Epithelial cell of proximal tubule (primary cell): ENCODE measurements around the gene RAD51B. TPM values are rescaled to one million over a fixed set of nuclear protein-coding genes. Genes with fewer than 3 reads are reported as not detected.

ENCODE experiments used
- DNase-seq: peaks from one replicate; pipeline ENCODE4 v3.0.0-alpha.2; 2011; ENCODE audit warnings: low read depth
- H3K4me3 ChIP-seq: 2 replicates; pipeline ENCODE4 v1.5.1; 2011; ENCODE audit warnings: low read depth, mild to moderate bottlenecking, low read length
- total RNA-seq: library from RNA; depleted of rRNA; stranded (reverse); fragments of >200 nt; gene quantifications from 2 replicates; pipeline ENCODE4 v1.2.3, GENCODE V29; 2015
- TF ChIP-seq, protein P1 (sequence below): conservative IDR thresholded peaks from 2 replicates; pipeline ENCODE4 v1.5.1; 2012; ENCODE audit warnings: low read depth, mild to moderate bottlenecking, low read length

The RAD51B gene
- total RNA-seq, 1 donor from 2014 or later = 6.3 TPM

DNA sequence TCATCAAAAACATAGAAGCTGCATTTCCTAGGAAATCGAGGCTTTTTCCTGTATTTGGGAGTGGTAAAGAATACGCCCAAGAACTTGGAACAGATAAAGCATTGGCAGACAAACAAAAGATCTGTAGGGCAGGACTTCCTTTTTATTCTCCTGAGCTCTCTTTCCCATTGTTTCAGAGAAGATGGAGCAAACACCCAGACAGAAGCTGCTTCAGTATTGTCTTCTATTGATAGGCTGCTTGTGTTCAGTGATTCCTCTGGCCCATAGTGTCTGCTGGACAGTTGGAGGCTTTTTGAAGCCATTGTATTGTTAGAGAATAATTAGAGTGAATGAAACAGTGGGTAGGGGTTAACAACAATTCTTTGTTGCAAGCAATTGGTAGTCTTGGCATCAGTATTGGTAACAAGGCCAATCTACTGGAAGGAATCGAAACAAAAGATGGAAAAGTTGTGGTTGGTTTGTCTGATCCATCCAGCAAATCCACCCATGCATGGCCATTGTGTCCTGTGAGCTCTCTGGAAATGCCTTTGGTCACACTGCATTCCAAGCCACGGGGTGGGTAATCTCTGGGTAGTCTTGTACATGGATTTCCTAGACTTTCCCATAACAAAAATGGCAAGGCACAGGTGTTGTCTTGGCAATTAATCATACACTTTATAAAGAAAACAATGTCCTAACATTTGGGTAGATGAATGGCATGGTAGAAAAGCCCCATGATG lies 424.8 kb downstream of the RAD51B start:
- TF ChIP-seq, protein P1, sequence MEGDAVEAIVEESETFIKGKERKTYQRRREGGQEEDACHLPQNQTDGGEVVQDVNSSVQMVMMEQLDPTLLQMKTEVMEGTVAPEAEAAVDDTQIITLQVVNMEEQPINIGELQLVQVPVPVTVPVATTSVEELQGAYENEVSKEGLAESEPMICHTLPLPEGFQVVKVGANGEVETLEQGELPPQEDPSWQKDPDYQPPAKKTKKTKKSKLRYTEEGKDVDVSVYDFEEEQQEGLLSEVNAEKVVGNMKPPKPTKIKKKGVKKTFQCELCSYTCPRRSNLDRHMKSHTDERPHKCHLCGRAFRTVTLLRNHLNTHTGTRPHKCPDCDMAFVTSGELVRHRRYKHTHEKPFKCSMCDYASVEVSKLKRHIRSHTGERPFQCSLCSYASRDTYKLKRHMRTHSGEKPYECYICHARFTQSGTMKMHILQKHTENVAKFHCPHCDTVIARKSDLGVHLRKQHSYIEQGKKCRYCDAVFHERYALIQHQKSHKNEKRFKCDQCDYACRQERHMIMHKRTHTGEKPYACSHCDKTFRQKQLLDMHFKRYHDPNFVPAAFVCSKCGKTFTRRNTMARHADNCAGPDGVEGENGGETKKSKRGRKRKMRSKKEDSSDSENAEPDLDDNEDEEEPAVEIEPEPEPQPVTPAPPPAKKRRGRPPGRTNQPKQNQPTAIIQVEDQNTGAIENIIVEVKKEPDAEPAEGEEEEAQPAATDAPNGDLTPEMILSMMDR = no peak
- H3K4me3 ChIP-seq = no peak overlapping the region
- DNase-seq = no peak

DNA sequence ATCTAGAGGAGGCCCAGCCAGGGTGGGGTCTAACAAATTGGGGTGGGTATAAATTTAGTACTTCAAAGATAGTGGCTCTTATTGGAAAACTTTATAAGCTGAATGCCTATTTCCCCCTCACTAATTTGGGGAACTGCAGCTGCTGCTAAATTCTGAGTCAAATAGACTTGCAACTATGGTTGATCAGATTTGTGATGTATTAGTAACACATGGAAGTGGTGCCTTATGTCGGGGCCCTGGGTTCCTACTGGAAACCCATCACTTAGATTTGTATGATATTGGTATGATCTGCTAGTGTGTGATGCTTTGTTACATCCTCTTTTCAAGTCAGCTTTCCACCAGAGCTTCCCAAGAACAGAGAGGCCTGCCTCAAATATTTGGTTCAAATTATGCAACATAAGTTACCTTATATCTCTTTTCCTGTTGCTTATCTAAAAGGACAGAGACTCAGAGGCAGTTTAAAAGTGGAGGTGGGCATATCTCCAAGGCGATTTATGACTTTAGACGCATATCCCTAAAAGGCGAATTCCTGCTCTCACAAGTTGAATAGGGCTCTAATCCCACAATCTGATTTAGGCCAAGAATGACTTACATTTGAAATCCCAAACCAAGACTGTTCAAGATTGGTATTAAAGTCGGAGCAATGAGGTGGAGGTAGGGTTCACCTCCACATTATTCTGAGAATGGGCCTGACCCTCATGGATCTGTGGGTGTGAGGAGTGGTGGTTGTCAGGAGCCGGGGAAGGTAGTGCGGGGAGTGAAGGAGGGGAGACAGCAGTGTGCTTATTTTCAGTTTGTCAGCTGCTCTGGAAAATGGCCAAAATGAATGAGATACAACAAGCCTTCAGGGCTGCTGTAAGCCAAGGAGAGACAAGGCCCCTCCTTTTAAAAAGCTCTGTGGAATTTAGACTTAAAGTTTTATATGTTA lies 425.8 kb downstream of the RAD51B start:
- DNase-seq = no peak
- H3K4me3 ChIP-seq = no peak overlapping the region
- TF ChIP-seq, protein P1 = no peak

DNA sequence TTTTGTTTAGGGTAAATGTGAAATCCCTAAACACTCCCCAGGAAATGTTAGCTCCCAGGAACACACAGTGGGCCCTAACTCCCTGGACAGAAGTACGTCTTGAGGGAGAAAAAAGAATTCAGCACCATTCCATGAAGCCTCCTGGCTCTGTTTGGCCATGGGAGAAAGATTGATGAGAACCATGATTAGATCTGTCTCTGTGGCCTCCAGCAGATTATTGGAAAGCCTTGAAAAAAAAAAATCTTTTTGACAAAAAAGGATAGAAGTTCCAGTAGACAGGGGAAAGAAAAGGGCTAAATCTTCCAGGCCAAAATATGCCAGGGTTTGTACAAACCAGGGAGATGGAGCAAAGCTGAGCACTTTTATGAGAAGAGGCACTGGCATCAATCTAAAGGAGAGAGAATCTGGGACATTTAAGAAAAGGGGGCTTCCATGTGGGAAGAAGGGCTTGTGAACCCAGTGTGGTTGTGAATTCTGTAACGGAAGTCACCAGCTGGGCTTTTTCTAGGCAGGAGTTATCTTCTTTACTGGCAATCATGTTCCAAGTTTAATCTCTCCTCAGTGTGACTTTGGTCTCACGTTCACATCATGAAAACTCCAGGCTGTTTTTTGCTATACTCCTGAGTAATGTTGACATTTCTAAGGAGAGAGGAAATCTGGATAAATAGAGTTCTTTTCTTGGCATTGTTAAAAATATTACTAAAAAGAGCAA lies 426.7 kb downstream of the RAD51B start:
- DNase-seq = no peak
- no peak overlapping the region for H3K4me3 ChIP-seq
- TF ChIP-seq, protein P1 = no peak

DNA sequence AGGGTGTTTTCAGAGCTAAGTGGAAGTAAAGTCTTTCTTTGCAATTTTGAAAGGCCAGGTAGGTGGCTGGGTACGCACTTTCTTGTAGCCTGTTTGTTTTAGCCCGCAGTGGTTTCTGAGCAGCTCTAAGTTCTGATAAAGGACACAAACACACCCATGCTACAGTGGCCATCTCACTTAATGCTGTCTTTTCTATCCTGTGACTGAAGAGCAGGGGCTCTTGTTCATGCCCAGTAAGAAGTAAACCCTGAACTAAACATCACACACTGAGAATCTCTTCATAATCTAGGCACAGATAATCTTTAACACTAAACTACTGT lies 427.2 kb downstream of the RAD51B start:
- no peak for DNase-seq
- H3K4me3 ChIP-seq = no peak overlapping the region
- TF ChIP-seq, protein P1 = no peak

DNA sequence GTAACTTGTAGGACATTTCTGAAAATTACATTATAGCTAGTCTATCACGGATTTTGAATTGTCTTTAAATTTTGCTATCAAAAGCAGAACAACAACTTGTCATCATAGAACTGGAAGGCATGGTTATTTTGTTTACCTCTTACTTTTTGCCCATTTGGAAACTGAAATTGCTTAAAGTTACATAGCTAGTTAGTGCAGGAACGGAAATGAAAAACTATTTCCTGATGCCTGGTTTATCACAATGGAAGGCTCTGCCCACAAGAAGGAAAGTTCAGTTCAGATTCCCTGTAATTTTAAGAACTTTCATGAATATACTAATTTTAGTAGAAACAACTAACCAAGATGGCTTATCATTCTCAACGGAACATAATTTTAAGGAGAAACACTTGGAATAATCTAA lies 427.7 kb downstream of the RAD51B start:
- no peak for DNase-seq

DNA sequence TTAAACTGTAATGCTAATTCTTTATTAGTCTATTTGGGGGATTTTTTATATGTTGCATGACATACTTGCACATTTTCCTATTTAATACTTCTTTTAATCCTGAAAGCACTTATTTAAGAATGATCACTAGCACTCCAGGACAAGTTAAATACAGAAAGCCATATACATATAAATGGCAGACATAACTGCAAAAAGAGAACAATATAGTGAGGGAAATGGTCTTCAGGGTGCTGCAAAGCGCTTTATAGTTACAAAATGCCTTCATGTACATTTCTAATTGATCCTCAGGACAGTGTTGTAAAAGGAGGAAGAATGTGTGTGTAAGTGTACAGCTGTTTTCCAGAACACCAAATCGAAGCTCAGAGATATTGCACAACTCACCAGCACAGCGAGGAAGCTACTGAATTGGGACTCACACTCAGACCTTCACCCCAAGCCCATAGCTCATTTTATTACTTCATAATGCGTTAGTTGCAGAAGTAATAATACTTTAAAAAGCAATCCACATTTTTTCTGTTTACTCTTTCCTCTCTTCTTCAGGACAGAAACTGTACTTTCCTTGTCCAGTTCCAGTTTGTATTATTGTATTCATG lies 428.2 kb downstream of the RAD51B start:
- no peak overlapping the region for H3K4me3 ChIP-seq
- DNase-seq = no peak
- TF ChIP-seq, protein P1 = no peak

More for the DNA sequence above, 427.7 kb downstream of the RAD51B start:
- TF ChIP-seq, protein P1 = no peak
- H3K4me3 ChIP-seq = no peak overlapping the region
